GM21528 (cell line): Measurements from ENCODE around the gene ASTN1.

Experiments used
- ATAC-seq: cut with Tn5 transposase; IDR thresholded peaks from one replicate; pipeline ENCODE4 v1.9.1; 2021; ENCODE audit warnings: mild to moderate bottlenecking, moderate library complexity; ENCODE audit not compliant: unreplicated experiment, low FRiP score

Gene ASTN1

GRCh38 chr1:177045151-177045550, 119.4 kb downstream of the ASTN1 start:
- ATAC-seq = no peak

DNA sequence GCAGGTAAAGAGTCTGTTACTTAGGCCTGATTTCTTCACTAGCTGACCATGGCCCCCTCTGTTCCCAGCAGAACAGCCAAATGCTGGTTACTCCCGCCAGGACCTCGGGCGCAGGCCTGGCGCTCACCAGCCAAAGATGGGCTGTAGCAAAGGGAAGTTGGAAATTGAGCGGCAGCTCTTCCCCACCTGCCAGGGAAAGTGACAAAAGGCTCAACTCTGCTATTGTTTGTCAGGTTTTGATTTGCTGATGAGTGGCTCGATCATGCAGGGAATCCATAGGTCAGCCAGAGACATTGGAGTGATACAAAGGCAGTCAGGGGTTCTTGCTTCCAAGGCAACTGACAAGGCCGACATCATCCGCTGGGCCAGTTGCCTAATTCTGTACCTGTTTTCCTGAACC, 120.1 kb downstream of the ASTN1 start:
- no peak for ATAC-seq

- ATAC-seq = no peak
Observed at GRCh38 chr1:177043597-177043996, 120.9 kb downstream of the ASTN1 start.

DNA sequence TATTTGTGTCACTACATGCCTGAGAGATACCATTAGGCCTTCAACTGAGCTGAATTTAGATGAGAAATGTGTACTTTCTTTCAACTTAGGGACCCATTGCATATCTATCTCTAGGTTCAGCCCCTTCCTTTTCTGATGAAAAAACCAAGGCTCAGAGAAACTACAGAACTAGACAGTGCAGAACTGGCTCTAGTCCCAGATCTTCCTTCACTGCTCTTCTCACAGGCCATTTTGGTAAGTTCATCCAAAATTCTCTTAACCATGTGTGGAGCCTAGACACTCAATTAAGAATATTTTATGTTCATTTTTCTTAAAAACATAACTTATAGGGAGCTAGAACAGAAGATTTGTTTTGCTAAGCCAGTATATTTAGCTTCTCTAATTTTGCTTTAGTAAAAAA, 128.9 kb downstream of the ASTN1 start:
- ATAC-seq = no peak

DNA sequence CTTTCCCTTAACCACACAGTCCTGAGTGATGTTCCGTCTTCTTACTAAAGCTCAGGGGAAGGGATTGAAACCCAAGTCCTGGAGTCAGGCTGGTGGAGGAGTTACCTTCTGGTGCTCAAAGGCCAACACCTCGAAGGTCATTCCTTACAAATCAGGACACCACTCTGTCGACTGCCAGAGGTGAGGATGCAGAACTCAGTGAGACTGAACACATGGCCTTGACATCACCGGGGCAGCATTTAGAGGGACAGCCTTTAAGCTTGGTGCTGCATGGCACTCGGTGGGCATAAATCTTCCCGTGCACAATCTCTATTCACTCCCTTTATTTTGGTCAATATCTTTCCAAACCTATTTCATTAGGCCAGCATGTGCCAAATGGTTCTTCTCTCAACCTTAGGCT, 130.9 kb downstream of the ASTN1 start:
- no peak for ATAC-seq

DNA sequence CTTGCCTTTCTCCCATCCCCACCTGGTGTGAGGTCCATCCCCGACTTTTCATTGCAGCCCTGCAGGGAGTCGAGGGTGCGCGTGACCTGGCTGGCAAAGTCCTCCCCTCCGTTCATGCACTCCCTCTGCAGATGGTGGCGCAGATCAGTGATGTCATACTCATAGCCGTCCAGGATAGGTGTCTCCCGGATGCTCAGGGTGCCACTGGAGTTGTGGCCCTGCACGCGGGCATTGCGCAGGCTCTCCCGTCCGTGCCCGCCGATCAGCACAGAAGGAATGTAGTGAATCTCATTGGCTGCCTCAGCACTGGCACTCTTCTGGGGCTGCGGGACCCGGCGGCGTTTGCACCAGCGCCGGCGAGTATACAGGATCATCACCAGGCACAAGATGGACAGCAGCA, 132.1 kb downstream of the ASTN1 start:
- no peak for ATAC-seq

GRCh38 chr1:177024623-177025022, 139.9 kb downstream of the ASTN1 start:
- no peak for ATAC-seq

- ATAC-seq = no peak
Observed at GRCh38 chr1:177023726-177024125, 140.8 kb downstream of the ASTN1 start.

GRCh38 chr1:177023249-177023648, 141.3 kb downstream of the ASTN1 start:
- no peak for ATAC-seq

DNA sequence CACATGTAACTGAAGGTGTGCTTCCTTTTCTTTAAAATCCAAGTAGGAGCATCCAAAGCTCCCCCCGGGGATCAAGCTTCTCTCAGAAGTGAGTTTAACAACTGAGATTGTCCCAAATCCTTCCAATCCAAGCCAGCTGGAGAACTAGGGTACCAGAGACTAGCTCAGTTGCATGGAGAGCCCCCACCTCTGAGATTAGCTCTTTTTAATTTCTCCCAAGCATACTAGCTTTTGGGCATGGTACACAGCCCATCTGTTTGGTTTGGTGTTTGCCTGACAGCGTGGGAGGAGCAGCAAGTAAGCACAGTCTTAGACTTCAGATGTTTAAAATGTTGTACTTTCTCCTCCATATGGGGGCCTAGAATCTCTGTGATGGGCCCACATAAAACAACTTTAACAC, 142.8 kb downstream of the ASTN1 start:
- no peak for ATAC-seq

- no peak for ATAC-seq
Observed at GRCh38 chr1:177020851-177021589, 143.5 kb downstream of the ASTN1 start.

DNA sequence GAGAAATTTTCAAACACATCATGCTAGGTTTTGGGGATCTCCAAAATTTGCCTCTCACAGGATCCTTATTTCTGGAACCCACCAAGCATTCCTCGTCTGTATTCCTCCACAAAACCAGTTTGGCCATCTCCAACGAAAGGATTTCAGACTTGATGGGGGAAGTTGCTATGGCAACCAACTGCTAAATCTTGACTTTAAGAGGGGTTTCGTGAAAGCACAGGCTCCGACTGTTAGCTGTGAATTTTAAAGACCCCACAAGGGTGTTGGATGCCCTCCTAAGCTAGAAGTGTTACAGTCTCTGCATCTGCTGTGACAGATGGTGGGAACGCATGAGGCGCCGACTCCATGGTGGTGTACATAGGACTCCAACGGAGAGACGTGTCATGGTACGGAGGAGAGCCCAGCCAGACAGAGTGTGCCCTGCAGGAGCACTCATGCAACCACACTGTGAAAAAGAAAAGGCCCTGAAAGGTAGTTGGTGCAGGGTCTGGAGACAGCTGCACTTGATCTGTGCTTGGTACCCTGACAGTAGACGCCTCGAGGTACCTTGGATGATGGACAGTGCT, 147.1 kb downstream of the ASTN1 start:
- ATAC-seq = no peak

DNA sequence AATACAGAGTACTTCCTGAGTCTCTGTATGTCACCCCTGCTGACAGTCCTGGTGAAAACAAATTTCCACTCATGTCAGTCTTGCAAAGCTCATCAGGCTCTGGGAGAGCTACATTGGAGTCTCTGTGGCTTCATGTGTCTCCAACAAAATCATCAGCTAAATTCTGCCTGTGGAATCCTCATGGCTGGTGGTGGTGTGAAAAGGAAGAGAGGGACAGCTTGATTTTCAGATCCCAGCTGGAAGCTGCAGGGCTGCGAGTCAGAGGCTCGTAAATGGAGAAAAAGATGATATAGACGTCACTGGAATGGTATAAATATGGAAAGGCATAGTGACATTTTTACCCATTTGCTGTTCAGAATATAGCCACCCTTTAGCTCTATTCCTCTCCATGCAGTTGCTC, 150.2 kb downstream of the ASTN1 start:
- no peak for ATAC-seq

GRCh38 chr1:177012342-177012925, 152.1 kb downstream of the ASTN1 start:
- no peak for ATAC-seq

DNA sequence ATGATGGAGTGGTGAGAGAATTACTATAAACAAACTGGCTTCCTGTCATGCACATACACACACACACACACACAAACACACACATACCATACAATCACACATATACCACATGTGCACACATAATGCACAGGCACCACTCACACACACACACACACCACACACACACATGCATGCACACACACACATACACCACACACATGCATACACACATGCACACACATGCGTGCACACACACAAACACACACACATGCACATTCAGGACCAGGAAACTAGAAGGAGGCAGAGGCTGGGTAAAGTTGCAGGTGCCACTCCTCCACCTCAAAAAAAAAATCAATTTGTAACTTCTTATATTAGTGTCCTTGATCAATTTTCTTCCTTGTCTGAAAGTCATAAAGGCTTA, 153.0 kb downstream of the ASTN1 start:
- ATAC-seq = no peak

DNA sequence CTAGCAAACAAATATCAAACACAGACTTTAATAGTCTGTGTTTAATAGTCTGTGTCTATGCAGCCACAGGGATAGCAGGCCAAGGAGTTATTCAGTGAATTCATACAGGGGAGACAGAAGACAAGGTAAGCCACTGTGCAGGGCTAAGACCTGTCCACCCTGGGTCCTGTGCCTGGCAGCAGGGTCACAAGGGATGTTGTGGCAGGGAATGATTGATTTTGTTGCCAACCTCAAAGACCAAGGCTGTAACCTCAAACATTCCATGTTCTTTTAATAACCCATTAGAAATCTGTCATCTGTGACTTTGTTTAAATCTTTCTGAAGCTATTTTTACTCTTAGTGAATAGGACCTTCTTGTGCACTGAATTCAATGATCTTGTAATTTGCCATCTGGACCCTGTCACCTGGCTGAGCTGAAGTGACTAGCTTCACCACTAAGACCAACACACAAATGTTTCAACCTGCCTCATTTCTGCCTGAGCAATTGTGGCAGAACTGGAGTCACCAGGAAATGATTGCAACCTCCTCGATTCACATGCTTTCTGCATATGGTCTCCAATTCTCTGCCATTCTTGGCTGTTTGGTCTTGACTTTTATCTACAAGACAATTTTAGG, 154.2 kb downstream of the ASTN1 start:
- ATAC-seq = no peak

- no peak for ATAC-seq
Observed at GRCh38 chr1:177008653-177009052, 155.9 kb downstream of the ASTN1 start.

DNA sequence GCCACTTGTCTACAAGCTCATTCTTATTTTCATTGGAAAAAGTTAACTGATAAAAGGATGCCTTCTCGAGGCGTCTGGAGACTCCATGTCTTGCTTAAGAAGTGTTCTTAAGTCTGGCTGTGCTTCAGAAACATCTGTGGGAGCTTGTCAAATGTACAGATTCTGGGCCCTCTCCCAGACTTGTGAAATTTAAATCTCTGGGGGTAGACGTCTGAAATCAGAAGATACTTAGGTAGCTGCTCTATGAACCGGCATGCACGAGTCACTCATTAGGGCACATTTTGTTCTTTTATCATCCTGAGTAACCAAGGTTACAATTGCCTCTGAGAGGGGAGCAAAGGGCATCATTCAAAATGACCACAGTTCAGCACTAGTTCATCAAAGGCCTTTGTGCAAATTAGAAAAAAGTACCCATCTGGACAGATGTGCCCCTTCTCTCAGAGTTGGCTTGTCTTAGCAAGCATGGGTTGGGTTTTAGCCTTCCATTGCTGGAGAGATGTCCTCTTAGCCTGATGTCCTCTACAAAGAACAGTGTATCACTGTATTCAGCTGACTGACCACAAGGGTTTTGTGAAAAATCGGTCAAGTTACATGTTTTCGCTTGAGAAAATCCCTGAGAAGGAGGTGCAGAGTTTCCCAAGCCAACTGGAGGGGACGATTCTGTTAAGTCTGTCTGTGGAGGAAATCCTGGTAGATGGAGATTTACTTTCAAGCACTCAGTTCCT, 156.9 kb downstream of the ASTN1 start:
- ATAC-seq = no peak

- no peak for ATAC-seq
Observed at GRCh38 chr1:177002891-177003290, 161.6 kb downstream of the ASTN1 start.

- no peak for ATAC-seq
Observed at GRCh38 chr1:177001556-177001955, 163.0 kb downstream of the ASTN1 start.

- ATAC-seq = no peak
Observed at GRCh38 chr1:176998183-176998795, 166.2 kb downstream of the ASTN1 start.
